Osteoblast (primary cell): Measurements from ENCODE around the gene DDOST. TPM values are rescaled to one million over a fixed set of nuclear protein-coding genes. Genes with fewer than 3 reads are reported as not detected.

Experiments used
- DNase-seq: peaks from one replicate; pipeline ENCODE4 v3.0.0; 2011; ENCODE audit warnings: low spot score, mixed read lengths; ENCODE audit not compliant: insufficient read length; ENCODE audit errors: missing footprints
- H2AFZ ChIP-seq: 2 replicates; pipeline ENCODE4 v1.6.0; 2011; ENCODE audit warnings: mild to moderate bottlenecking, low read length
- H3K27ac ChIP-seq: 2 replicates; pipeline ENCODE4 v1.5.1; 2011; ENCODE audit warnings: mild to moderate bottlenecking, low read depth, low read length, moderate library complexity
- H3K27me3 ChIP-seq: 2 replicates; pipeline ENCODE4 v1.6.0; 2012; ENCODE audit warnings: mild to moderate bottlenecking, control low read depth, inconsistent platforms, low read length, moderate library complexity; ENCODE audit not compliant: insufficient read depth
- H3K36me3 ChIP-seq: 2 replicates; pipeline ENCODE4 v1.5.1; 2011; ENCODE audit warnings: mild to moderate bottlenecking, low read length, control low read depth, moderate library complexity; ENCODE audit not compliant: insufficient read depth
- H3K4me1 ChIP-seq: 2 replicates; pipeline ENCODE4 v1.5.1; 2011; ENCODE audit warnings: mild to moderate bottlenecking, low read length, control low read depth, moderate library complexity; ENCODE audit not compliant: insufficient read depth
- H3K4me2 ChIP-seq: 2 replicates; pipeline ENCODE4 v1.6.0; 2011; ENCODE audit warnings: mild to moderate bottlenecking, low read length; ENCODE audit not compliant: insufficient read depth
- H3K4me3 ChIP-seq: fragments of 200-600 bp; sonication (generic); 3 replicates; pipeline ENCODE4 v1.5.1; 2012; ENCODE audit warnings: mild to moderate bottlenecking, low read length, inconsistent platforms; ENCODE audit not compliant: insufficient read depth
- H3K79me2 ChIP-seq: 2 replicates; pipeline ENCODE4 v1.6.0; 2012; ENCODE audit warnings: mild to moderate bottlenecking, low read length, control low read depth, inconsistent platforms; ENCODE audit not compliant: insufficient read depth
- H3K9me3 ChIP-seq: 2 replicates; pipeline ENCODE4 v1.5.1; 2011; ENCODE audit warnings: low read depth, low read length, control low read depth
- H4K20me1 ChIP-seq: 2 replicates; pipeline ENCODE4 v1.6.0; 2012; ENCODE audit warnings: mild to moderate bottlenecking, low read length, control low read depth; ENCODE audit not compliant: insufficient read depth
- CTCF ChIP-seq: IDR thresholded peaks from 2 replicates; pipeline ENCODE4 v1.5.1; 2011; ENCODE audit warnings: mild to moderate bottlenecking, low read depth, low read length, moderate library complexity; ENCODE audit errors: extremely low read depth
- total RNA-seq: library from RNA; depleted of rRNA; stranded (reverse); fragments of >200 nt; gene quantifications from 2 replicates; pipeline ENCODE4 v1.2.3, GENCODE V29; 2012

The DDOST gene
- total RNA-seq, 1 donor, result 291 TPM

GRCh38 chr1:20696397-20697333 lies 35.5 kb upstream of the DDOST start:
- no peaks in the 10 kb centered on the region for H3K27me3 ChIP-seq
- DNase-seq, result peak; percentile 99
- H3K4me2 ChIP-seq, result peak overlapping the region; percentile 96
- peaks cover 17% of the 10 kb centered on the region for H3K4me1 ChIP-seq
- TF ChIP-seq CTCF, result peak; percentile 65
- H3K27ac ChIP-seq, result peak overlapping the region; percentile 89
- H3K79me2 ChIP-seq, result no peaks in the 10 kb centered on the region
- no peaks in the 10 kb centered on the region for H4K20me1 ChIP-seq
- H3K4me3 ChIP-seq, result peak overlapping the region; percentile 82
- H3K9me3 ChIP-seq, result no peaks in the 10 kb centered on the region
- no peaks in the 10 kb centered on the region for H3K36me3 ChIP-seq
- peak overlapping the region; percentile 99 for H2AFZ ChIP-seq

DNA sequence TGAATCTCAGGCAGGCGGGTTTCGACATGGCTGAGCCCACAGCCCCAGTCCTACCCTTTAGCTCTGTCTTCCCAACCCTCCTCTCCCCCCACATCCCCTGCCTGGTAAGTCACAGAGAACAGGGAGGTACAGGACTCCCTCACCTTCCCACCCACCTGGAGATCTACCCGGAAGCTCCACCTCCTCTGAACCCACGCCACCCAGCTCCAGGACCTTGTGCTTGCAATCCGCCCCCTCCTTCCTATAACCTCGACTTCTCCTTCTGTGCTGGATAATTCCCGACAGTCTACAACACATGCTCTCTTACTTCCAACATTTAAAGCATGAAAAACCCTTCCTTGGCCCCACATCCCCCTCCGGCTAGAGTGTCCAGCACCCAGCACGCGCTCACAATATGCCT lies 34.3 kb upstream of the DDOST start:
- Histone ChIP-seq H3K36me3 (no peaks in the 10 kb centered on the region), H2AFZ (no peak overlapping the region), H3K27ac (no peak overlapping the region), H3K27me3 (no peaks in the 10 kb centered on the region), H3K4me2 (no peak overlapping the region), H3K4me1 (peaks cover 17% of the 10 kb centered on the region), H3K79me2 (no peaks in the 10 kb centered on the region), H3K4me3 (no peak overlapping the region), H3K9me3 (no peaks in the 10 kb centered on the region), H4K20me1 (no peaks in the 10 kb centered on the region)
- peak; percentile 49 for DNase-seq
- TF ChIP-seq CTCF, result no peak

DNA sequence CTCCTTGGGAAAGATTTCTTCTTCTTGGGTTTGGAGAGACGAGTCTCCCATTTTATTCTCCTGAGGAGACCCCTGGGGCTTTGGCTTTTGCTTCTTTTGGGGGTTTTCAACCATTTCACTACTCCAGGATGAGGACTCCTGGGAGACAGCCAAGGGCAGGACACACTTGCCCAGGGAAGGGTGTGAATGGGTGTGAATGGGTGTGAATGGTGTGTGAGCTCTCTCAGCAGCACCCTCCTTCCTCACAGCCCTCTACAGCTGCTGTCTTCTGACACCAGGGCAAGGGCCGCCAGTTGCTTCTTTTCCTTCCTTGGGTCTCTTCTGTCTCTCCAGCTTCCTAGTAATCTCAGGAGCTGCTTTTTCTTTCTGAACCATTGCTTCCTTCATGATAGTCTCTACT lies 32.5 kb upstream of the DDOST start:
- no peak for TF ChIP-seq CTCF
- Histone ChIP-seq H3K4me3 (no peak overlapping the region), H3K27me3 (no peaks in the 10 kb centered on the region), H2AFZ (no peak overlapping the region), H3K4me1 (peaks cover 14% of the 10 kb centered on the region), H3K36me3 (no peaks in the 10 kb centered on the region), H3K79me2 (no peaks in the 10 kb centered on the region), H3K9me3 (no peaks in the 10 kb centered on the region), H3K4me2 (no peak overlapping the region), H4K20me1 (no peaks in the 10 kb centered on the region), H3K27ac (no peak overlapping the region)
- peak; percentile 13 for DNase-seq

DNA sequence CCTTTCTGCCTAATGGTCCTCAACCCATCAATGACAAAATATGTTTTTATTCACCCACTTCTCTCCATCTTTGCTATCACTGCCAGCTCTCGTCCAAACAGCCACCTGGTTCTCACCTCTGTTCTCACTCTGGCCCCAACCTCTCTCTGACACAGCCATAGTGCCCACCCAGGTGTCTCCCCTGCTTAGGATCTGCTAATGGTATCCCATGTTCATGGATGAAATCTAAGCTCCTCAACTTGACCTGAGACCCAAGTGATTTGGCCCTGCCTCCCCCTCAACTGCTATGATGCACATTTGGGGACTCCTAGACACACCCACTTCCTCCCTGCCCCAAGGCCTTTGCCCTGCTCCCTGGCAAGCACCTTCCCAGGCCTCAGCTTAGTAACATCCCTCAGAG lies 30.7 kb upstream of the DDOST start:
- Histone ChIP-seq H3K27ac (no peak overlapping the region), H3K27me3 (no peaks in the 10 kb centered on the region), H3K4me1 (peaks cover 3% of the 10 kb centered on the region), H3K9me3 (no peaks in the 10 kb centered on the region), H3K4me2 (no peak overlapping the region), H2AFZ (no peak overlapping the region), H4K20me1 (no peaks in the 10 kb centered on the region), H3K79me2 (no peaks in the 10 kb centered on the region), H3K36me3 (no peaks in the 10 kb centered on the region), H3K4me3 (no peak overlapping the region)
- no peak for TF ChIP-seq CTCF
- DNase-seq, result peak; percentile 38
